ENCODE measurements around the gene BDH1. TPM values are rescaled to one million over a fixed set of nuclear protein-coding genes. Genes with fewer than 3 reads are reported as not detected.

Gene BDH1
- total RNA-seq, 1 donor from 2014 or later = 40.9 TPM

- no peak for ATAC-seq (ENCODE audit: low read depth)
- intact Hi-C loops (cut with micrococcal nuclease) = no loop called here
- ChIA-PET CTCF (no interaction called here), POLR2A (no interaction called here)
- no peak overlapping the region for H3K4me3 Mint-ChIP-seq
- H3K36me3 Mint-ChIP-seq (ENCODE audit: low read depth) = no peaks in the 10 kb centered on the region
- H3K27me3 Mint-ChIP-seq = peaks cover 31% of the 10 kb centered on the region
- no peak overlapping the region for H3K27ac Mint-ChIP-seq
- H3K4me1 Mint-ChIP-seq = no peaks in the 10 kb centered on the region
- no peak for DNase-seq
- TF ChIP-seq, protein P1, sequence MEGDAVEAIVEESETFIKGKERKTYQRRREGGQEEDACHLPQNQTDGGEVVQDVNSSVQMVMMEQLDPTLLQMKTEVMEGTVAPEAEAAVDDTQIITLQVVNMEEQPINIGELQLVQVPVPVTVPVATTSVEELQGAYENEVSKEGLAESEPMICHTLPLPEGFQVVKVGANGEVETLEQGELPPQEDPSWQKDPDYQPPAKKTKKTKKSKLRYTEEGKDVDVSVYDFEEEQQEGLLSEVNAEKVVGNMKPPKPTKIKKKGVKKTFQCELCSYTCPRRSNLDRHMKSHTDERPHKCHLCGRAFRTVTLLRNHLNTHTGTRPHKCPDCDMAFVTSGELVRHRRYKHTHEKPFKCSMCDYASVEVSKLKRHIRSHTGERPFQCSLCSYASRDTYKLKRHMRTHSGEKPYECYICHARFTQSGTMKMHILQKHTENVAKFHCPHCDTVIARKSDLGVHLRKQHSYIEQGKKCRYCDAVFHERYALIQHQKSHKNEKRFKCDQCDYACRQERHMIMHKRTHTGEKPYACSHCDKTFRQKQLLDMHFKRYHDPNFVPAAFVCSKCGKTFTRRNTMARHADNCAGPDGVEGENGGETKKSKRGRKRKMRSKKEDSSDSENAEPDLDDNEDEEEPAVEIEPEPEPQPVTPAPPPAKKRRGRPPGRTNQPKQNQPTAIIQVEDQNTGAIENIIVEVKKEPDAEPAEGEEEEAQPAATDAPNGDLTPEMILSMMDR (IDR thresholded peaks at IDR 0.05) = no peak
- H3K9me3 Mint-ChIP-seq = no peaks in the 10 kb centered on the region
These were observed 87.6 kb downstream of the BDH1 start for GRCh38 chr3:197468167-197468566.

GRCh38 chr3:197466586-197467399, 89.0 kb downstream of the BDH1 start:
- intact Hi-C loops (cut with micrococcal nuclease) = no loop called here
- no peaks in the 10 kb centered on the region for H3K36me3 Mint-ChIP-seq (ENCODE audit: low read depth)
- no peak overlapping the region for H3K27ac Mint-ChIP-seq
- peaks cover 26% of the 10 kb centered on the region for H3K27me3 Mint-ChIP-seq
- DNase-seq = no peak
- H3K4me1 Mint-ChIP-seq = no peaks in the 10 kb centered on the region
- no peaks in the 10 kb centered on the region for H3K9me3 Mint-ChIP-seq
- no peak for ATAC-seq (ENCODE audit: low read depth)
- no peak overlapping the region for H3K4me3 Mint-ChIP-seq
- TF ChIP-seq, protein P1 (IDR thresholded peaks at IDR 0.05) = no peak
- POLR2A ChIA-PET = no interaction called here
- CTCF ChIA-PET = no interaction called here

GRCh38 chr3:197465996-197466549, 89.7 kb downstream of the BDH1 start:
- POLR2A ChIA-PET = no interaction called here
- Mint-ChIP-seq H3K4me1 (no peaks in the 10 kb centered on the region), H3K27ac (no peak overlapping the region), H3K9me3 (no peaks in the 10 kb centered on the region), H3K27me3 (peaks cover 26% of the 10 kb centered on the region), H3K36me3 (ENCODE audit: low read depth) (no peaks in the 10 kb centered on the region), H3K4me3 (no peak overlapping the region)
- ATAC-seq (ENCODE audit: low read depth) (no peak), DNase-seq (no peak)
- CTCF ChIA-PET = no interaction called here
- intact Hi-C loops (cut with micrococcal nuclease) = no loop called here
- TF ChIP-seq, protein P1 (IDR thresholded peaks at IDR 0.05) = no peak

DNA sequence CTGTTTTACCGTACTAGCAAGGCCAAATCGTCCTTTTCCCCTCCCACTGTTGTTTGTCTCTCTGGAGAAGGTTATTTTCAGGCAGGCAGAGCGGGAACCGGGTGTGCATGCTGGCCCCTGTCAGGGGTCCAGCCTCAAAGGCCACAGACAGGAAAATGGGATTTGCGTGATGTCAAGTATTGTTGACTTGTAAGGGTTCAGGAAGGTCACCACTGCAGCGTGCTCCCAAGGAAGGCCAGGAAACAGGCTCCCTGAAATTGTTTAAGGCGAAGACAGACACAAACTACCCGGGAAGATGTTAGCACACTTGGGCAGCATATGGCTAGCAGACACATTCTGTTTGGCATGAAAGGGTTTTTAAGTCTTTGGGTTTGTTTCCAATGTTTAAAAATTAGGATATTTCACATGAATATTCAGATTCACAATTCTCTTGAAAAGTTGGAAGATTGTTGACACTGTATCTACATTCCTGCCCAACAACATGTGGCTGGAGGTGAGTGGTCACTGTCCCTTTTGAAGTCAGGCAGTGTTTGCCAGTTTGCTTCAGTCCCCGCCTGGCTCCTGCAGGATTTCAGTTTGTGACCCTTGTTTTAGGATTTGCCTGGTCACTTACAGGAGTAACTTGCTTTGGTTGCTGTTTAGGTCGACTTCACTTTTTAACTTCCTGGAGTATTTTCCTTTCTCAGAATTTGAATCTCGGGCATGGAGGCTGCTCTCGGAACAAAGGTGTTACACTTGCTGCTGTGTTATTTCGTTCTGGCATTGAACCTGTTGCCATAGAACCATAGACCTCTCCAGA, 90.4 kb downstream of the BDH1 start:
- ChIA-PET CTCF (no interaction called here), POLR2A (no interaction called here)
- H3K4me3 Mint-ChIP-seq = no peak overlapping the region
- H3K9me3 Mint-ChIP-seq = no peaks in the 10 kb centered on the region
- no peaks in the 10 kb centered on the region for H3K4me1 Mint-ChIP-seq
- intact Hi-C loops (cut with micrococcal nuclease) = no loop called here
- TF ChIP-seq, protein P1 (IDR thresholded peaks at IDR 0.05) = no peak
- H3K36me3 Mint-ChIP-seq (ENCODE audit: low read depth) = no peaks in the 10 kb centered on the region
- H3K27ac Mint-ChIP-seq = no peak overlapping the region
- H3K27me3 Mint-ChIP-seq = peaks cover 26% of the 10 kb centered on the region
- DNase-seq (no peak), ATAC-seq (ENCODE audit: low read depth) (no peak)

GRCh38 chr3:197464794-197465193, 91.0 kb downstream of the BDH1 start:
- Mint-ChIP-seq H3K27ac (no peak overlapping the region), H3K4me1 (no peaks in the 10 kb centered on the region), H3K36me3 (ENCODE audit: low read depth) (no peaks in the 10 kb centered on the region), H3K27me3 (peaks cover 24% of the 10 kb centered on the region), H3K4me3 (no peak overlapping the region), H3K9me3 (no peaks in the 10 kb centered on the region)
- TF ChIP-seq, protein P1 (IDR thresholded peaks at IDR 0.05) = no peak
- no peak for ATAC-seq (ENCODE audit: low read depth)
- intact Hi-C loops (cut with micrococcal nuclease) = no loop called here
- DNase-seq = no peak
- POLR2A ChIA-PET = no interaction called here
- CTCF ChIA-PET = no interaction called here

Data from activated B cell treated with CpG ODN at 0.5 μM for 24 hours (primary cell).